GM21786 (cell line): ENCODE results near the gene MMAB.

Experiments used
- ATAC-seq: cut with Tn5 transposase; IDR thresholded peaks from one replicate; pipeline ENCODE4 v1.9.1; 2021; ENCODE audit not compliant: unreplicated experiment

Gene MMAB

GRCh38 chr12:109573029-109573913 is at the start of gene MMAB, which contains the start of gene MVK:
MMAB (minus strand) TSS chr12:109573504; CDS start chr12:109573480, 24 bp downstream.
MVK (plus strand) TSS chr12:109573794; CDS start chr12:109574823, 1,029 bp downstream.
- peak; percentile 94 for ATAC-seq

- no peak for ATAC-seq
These were observed 48.6 kb upstream of the MMAB start for GRCh38 chr12:109621901-109622364.

- ATAC-seq = no peak
These were observed 47.9 kb upstream of the MMAB start for GRCh38 chr12:109621211-109621694.

GRCh38 chr12:109619002-109619604 is 45.8 kb upstream of the MMAB start:
- no peak for ATAC-seq

GRCh38 chr12:109618082-109618481 is 44.8 kb upstream of the MMAB start:
- no peak for ATAC-seq

GRCh38 chr12:109617491-109617890 is 44.2 kb upstream of the MMAB start:
- ATAC-seq = no peak

- no peak for ATAC-seq
These were observed 42.4 kb upstream of the MMAB start for GRCh38 chr12:109615556-109616229.

- ATAC-seq = no peak
These were observed 40.5 kb upstream of the MMAB start for GRCh38 chr12:109613649-109614455.

- no peak for ATAC-seq
These were observed 39.7 kb upstream of the MMAB start for GRCh38 chr12:109612975-109613502.

GRCh38 chr12:109612003-109612402 is 38.7 kb upstream of the MMAB start:
- ATAC-seq = no peak

- ATAC-seq = no peak
These were observed 37.9 kb upstream of the MMAB start for GRCh38 chr12:109611223-109611622.

GRCh38 chr12:109610523-109610922 is 37.2 kb upstream of the MMAB start:
- no peak for ATAC-seq

GRCh38 chr12:109609342-109609741 is 36.0 kb upstream of the MMAB start:
- ATAC-seq = no peak

GRCh38 chr12:109608793-109609192 is 35.5 kb upstream of the MMAB start:
- no peak for ATAC-seq

- ATAC-seq = no peak
These were observed 35.0 kb upstream of the MMAB start for GRCh38 chr12:109608270-109608669.

- ATAC-seq = no peak
These were observed 34.3 kb upstream of the MMAB start for GRCh38 chr12:109607618-109608017.

GRCh38 chr12:109606320-109607028 is 33.2 kb upstream of the MMAB start:
- no peak for ATAC-seq

GRCh38 chr12:109605599-109606228 is 32.4 kb upstream of the MMAB start:
- no peak for ATAC-seq

GRCh38 chr12:109605016-109605415 is 31.7 kb upstream of the MMAB start:
- ATAC-seq = no peak
